ENCODE results near the gene METAP1D. TPM values are rescaled to one million over a fixed set of nuclear protein-coding genes. Genes with fewer than 3 reads are reported as not detected.
A peak's percentile ranks its signal among the peaks of the same experiment; 100 is the strongest.

The METAP1D gene
- polyA plus RNA-seq, 1 experiment, result 8.3 TPM

GRCh38 chr2:172084395-172084644 lies 84.6 kb downstream of the METAP1D start:
- peak overlapping the region; percentile 63 for H3K4me3 ChIP-seq (ENCODE audit: low read depth, low read length)
- CTCF ChIA-PET, result no interaction called here
- no peak for TF ChIP-seq CTCF (IDR thresholded peaks at IDR 0.05; ENCODE audit: low read depth, low read length)
- no peak for DNase-seq (ENCODE audit: low read depth, low spot score)
- POLR2A ChIA-PET, result interaction anchor here (1.3 to 4.0 kb wide), 3 partner anchors 13 to 162 kb away, joined by 9 to 24 read pairs (median 10); partner anchors contain the start of genes DLX2 and HAT1
- peaks cover 83% of the 10 kb centered on the region for H3K27me3 ChIP-seq (ENCODE audit: control insufficient read depth, insufficient read depth, low read length)
- H3K9me3 ChIP-seq (ENCODE audit: control insufficient read depth, insufficient read depth, low read length), result peaks cover 33% of the 10 kb centered on the region
- H3K27ac ChIP-seq (ENCODE audit: low read depth, low read length), result peak overlapping the region; percentile 61

- H3K27me3 ChIP-seq (ENCODE audit: control insufficient read depth, insufficient read depth, low read length), result peaks cover 88% of the 10 kb centered on the region
- POLR2A ChIA-PET, result interaction anchor here (0.7 to 4.0 kb wide), 5 partner anchors 12 to 397 kb away, joined by 3 to 24 read pairs (median 9); partner anchors contain the start of genes DLX2, DYNC1I2 and HAT1
- H3K9me3 ChIP-seq (ENCODE audit: control insufficient read depth, insufficient read depth, low read length), result peaks cover 33% of the 10 kb centered on the region
- peak overlapping the region; percentile 63 for H3K4me3 ChIP-seq (ENCODE audit: low read depth, low read length)
- peak overlapping the region; percentile 61 for H3K27ac ChIP-seq (ENCODE audit: low read depth, low read length)
- CTCF ChIA-PET, result interaction anchor here (1.0 to 1.2 kb wide), 2 partner anchors 10 to 22 kb away, joined by 4 to 6 read pairs; no protein-coding TSS in a partner anchor
- no peak for TF ChIP-seq CTCF (IDR thresholded peaks at IDR 0.05; ENCODE audit: low read depth, low read length)
- DNase-seq (ENCODE audit: low read depth, low spot score), result peak; percentile 87
Observed at GRCh38 chr2:172084645-172085459, 85.1 kb downstream of the METAP1D start.

GRCh38 chr2:172085460-172086159 lies 85.9 kb downstream of the METAP1D start, which contains the start of gene DLX1:
Gene DLX1 (plus strand): TSS chr2:172085507. CDS start chr2:172085678, 171 bp downstream.
- peaks cover 88% of the 10 kb centered on the region for H3K27me3 ChIP-seq (ENCODE audit: control insufficient read depth, insufficient read depth, low read length)
- H3K9me3 ChIP-seq (ENCODE audit: control insufficient read depth, insufficient read depth, low read length), result peaks cover 27% of the 10 kb centered on the region
- POLR2A ChIA-PET, result interaction anchor here (0.7 to 4.0 kb wide), 5 partner anchors 12 to 398 kb away, joined by 3 to 24 read pairs (median 9); partner anchors contain the start of genes DLX2, DYNC1I2 and HAT1
- no peak for DNase-seq (ENCODE audit: low read depth, low spot score)
- CTCF ChIA-PET, result interaction anchor here (1.0 to 1.2 kb wide), 2 partner anchors 10 to 21 kb away, joined by 4 to 6 read pairs; no protein-coding TSS in a partner anchor
- peak within 1 kb of the TSS; percentile 61 for H3K27ac ChIP-seq (ENCODE audit: low read depth, low read length)
- no peak for TF ChIP-seq CTCF (IDR thresholded peaks at IDR 0.05; ENCODE audit: low read depth, low read length)
- peak within 1 kb of the TSS; percentile 63 for H3K4me3 ChIP-seq (ENCODE audit: low read depth, low read length)

- Histone ChIP-seq H3K4me3 (ENCODE audit: low read depth, low read length) (peak overlapping the region; percentile 63), H3K9me3 (ENCODE audit: control insufficient read depth, insufficient read depth, low read length) (peaks cover 20% of the 10 kb centered on the region), H3K27ac (ENCODE audit: low read depth, low read length) (peak overlapping the region; percentile 11), H3K27me3 (ENCODE audit: control insufficient read depth, insufficient read depth, low read length) (peaks cover 84% of the 10 kb centered on the region)
- peak; percentile 24; the same call in 1 of the 2 replicates for TF ChIP-seq CTCF (IDR thresholded peaks at IDR 0.05; ENCODE audit: low read depth, low read length)
- ChIA-PET CTCF (interaction anchor here (0.9 kb wide), 1 partner anchor 25 kb away, joined by 3 read pairs; no protein-coding TSS in a partner anchor), POLR2A (interaction anchor here (4.0 kb wide), 1 partner anchor 11 kb away, joined by 24 read pairs; no protein-coding TSS in a partner anchor)
- no peak for DNase-seq (ENCODE audit: low read depth, low spot score)
Observed at GRCh38 chr2:172086241-172087206, 86.8 kb downstream of the METAP1D start.
